ENCODE data around the gene GRPEL2. TPM values are rescaled to one million over a fixed set of nuclear protein-coding genes. Genes with fewer than 3 reads are reported as not detected.

GRPEL2 gene
- total RNA-seq, 1 experiment from 2014 or later: 48.9 TPM

- CTCF ChIA-PET: no interaction called here
These were observed 1.1 kb upstream of the GRPEL2 start for GRCh38 chr5:149344151-149344550.

More at GRCh38 chr5:149344151-149344550, 1.1 kb upstream of the GRPEL2 start:
- peaks cover 38% of the 10 kb centered on the region for H3K79me2 ChIP-seq (ENCODE audit: insufficient read depth, low read length)
- TF ChIP-seq ATF3 (IDR thresholded peaks at IDR 0.05) (no peak), SIN3A (IDR thresholded peaks at IDR 0.05; ENCODE audit: low read depth) (no peak), ZNF274 (IDR thresholded peaks at IDR 0.05; ENCODE audit: low read depth, low read length) (no peak), MAX (IDR thresholded peaks at IDR 0.05) (no peak), CEBPB (IDR thresholded peaks at IDR 0.05; ENCODE audit: low read depth) (no peak), RAD21 (IDR thresholded peaks at IDR 0.05; ENCODE audit: low read depth) (no peak), EZH2phosphoT487 (IDR thresholded peaks at IDR 0.05; ENCODE audit: borderline replicate concordance) (no peak), CTCF (IDR thresholded peaks at IDR 0.05 in 2 of 3, conservative IDR thresholded peaks at IDR 0.05 in 1 of 3; ENCODE audit: borderline replicate concordance in 1 of 3, insufficient read depth in 1 of 3, low read depth in 2 of 3, low read length in 2 of 3) (no peak), FOSL1 (IDR thresholded peaks at IDR 0.05; ENCODE audit: low read depth) (no peak), POLR2AphosphoS5 (IDR thresholded peaks at IDR 0.05; ENCODE audit: low read depth, low read length) (no peak), ZFX (IDR thresholded peaks at IDR 0.05) (no peak)
- peak overlapping the region; percentile 92 for H3K9ac ChIP-seq (ENCODE audit: low read length)
- H3K4me2 ChIP-seq (ENCODE audit: low read length): peak overlapping the region; percentile 93
- peaks cover 16 to 17% of the 10 kb centered on the region in 2 experiments for H3K36me3 ChIP-seq (ENCODE audit: control insufficient read depth in 1 of 2, insufficient read depth in 2 of 2, low read length in 2 of 2)
- DNase-seq (ENCODE audit: low read depth, low spot score): no peak
- H3K27me3 ChIP-seq (ENCODE audit: insufficient read depth, low read length): no peaks in the 10 kb centered on the region
- H3K4me3 ChIP-seq (replicated peaks in 1 of 2; ENCODE audit: low read depth in 1 of 2, low read length in 2 of 2): peak overlapping the region; percentile 94 to 97
- peak overlapping the region; percentile 79; the same call in 1 of the 2 replicates for H3K27ac ChIP-seq (ENCODE audit: low read depth, low read length)
- H3K9me2 ChIP-seq (ENCODE audit: insufficient read depth): no peaks in the 10 kb centered on the region
- no peaks in the 10 kb centered on the region for H4K20me1 ChIP-seq (ENCODE audit: insufficient read depth)
- H3K4me1 ChIP-seq (ENCODE audit: control insufficient read depth in 1 of 2, insufficient read depth in 2 of 2, low read length in 2 of 2): peaks cover 5 to 11% of the 10 kb centered on the region in 2 experiments; a peak in 3 of 4 replicates
- no peaks in the 10 kb centered on the region for H3K9me3 ChIP-seq (ENCODE audit: control insufficient read depth in 1 of 2, insufficient read depth in 1 of 2, low read depth in 1 of 2, low read length in 2 of 2)
- ATAC-seq: no peak
- H2AFZ ChIP-seq (ENCODE audit: low read depth, low read length, poor library complexity, severe bottlenecking): no peak overlapping the region
- intact Hi-C loops (cut with micrococcal nuclease): no loop called here
- no TSS peak for BruUV-seq (replicated peaks)
- RAD21 ChIA-PET (ENCODE audit: low non-redundant PET in 1 of 2, low total read pairs in 2 of 2, uncharacterized antibody in 2 of 2, unreplicated experiment in 2 of 2): no interaction called here
- POLR2A ChIA-PET: no interaction called here
